NB4 (cell line): Measurements from ENCODE around the gene ALKBH3.

Experiments
- MYC ChIP-seq: IDR thresholded peaks from 2 replicates; pipeline ENCODE4 v1.6.1; 2011; ENCODE audit warnings: low read depth, low read length
- POLR2A ChIP-seq: IDR thresholded peaks from 2 replicates; pipeline ENCODE4 v1.6.1; 2011; ENCODE audit warnings: mild to moderate bottlenecking; ENCODE audit not compliant: insufficient read length; ENCODE audit errors: extremely low read depth
- TF ChIP-seq, protein P1 (sequence below): IDR thresholded peaks from one replicate; pipeline ENCODE4 v1.5.1; 2012; ENCODE audit warnings: low read depth, low read length
- TF ChIP-seq, protein P2 (sequence below): IDR thresholded peaks from 2 replicates; pipeline ENCODE4 v1.6.1; 2011; ENCODE audit warnings: low read depth, low read length

DNA sequence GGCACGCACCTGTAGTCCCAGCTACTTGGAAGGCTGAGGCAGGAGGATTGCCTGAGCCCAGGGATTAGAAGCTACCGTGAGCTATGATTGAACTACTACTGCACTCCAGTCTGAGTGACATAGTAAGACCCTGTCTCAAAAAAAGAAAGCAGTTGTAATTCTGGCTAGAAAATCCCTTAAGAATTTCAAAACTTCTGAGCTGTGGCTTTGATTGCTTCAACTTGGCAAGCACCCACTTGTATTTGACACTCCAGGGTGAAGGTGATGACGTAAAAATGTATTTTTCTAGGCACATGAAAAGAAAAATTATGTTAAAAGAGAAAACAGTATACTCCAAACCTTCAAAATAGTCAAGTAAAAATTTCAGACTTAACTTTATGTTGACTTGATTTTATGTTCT lies 23.6 kb upstream of the ALKBH3 start:
- TF ChIP-seq, protein P1, sequence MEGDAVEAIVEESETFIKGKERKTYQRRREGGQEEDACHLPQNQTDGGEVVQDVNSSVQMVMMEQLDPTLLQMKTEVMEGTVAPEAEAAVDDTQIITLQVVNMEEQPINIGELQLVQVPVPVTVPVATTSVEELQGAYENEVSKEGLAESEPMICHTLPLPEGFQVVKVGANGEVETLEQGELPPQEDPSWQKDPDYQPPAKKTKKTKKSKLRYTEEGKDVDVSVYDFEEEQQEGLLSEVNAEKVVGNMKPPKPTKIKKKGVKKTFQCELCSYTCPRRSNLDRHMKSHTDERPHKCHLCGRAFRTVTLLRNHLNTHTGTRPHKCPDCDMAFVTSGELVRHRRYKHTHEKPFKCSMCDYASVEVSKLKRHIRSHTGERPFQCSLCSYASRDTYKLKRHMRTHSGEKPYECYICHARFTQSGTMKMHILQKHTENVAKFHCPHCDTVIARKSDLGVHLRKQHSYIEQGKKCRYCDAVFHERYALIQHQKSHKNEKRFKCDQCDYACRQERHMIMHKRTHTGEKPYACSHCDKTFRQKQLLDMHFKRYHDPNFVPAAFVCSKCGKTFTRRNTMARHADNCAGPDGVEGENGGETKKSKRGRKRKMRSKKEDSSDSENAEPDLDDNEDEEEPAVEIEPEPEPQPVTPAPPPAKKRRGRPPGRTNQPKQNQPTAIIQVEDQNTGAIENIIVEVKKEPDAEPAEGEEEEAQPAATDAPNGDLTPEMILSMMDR = no peak
- no peak for TF ChIP-seq POLR2A
- TF ChIP-seq, protein P2, sequence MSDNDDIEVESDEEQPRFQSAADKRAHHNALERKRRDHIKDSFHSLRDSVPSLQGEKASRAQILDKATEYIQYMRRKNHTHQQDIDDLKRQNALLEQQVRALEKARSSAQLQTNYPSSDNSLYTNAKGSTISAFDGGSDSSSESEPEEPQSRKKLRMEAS = no peak
- TF ChIP-seq MYC = no peak
